Panc1 (cell line): ENCODE results near the gene PPT1.

Source experiments
- REST ChIP-seq, 2 experiments: IDR thresholded peaks; 2 replicates each; pipeline ENCODE4 v1.6.1; 2011 to 2012; ENCODE audit warnings: low read depth in 2 of 2, control low read depth in 1 of 2, low read length in 1 of 2, mild to moderate bottlenecking in 1 of 2, moderate library complexity in 1 of 2; ENCODE audit not compliant: insufficient read depth in 1 of 2
- SIN3A ChIP-seq: IDR thresholded peaks from 2 replicates; pipeline ENCODE4 v1.6.1; 2012; ENCODE audit warnings: low read depth, mild to moderate bottlenecking, low read length, moderate library complexity, borderline replicate concordance; ENCODE audit not compliant: insufficient read depth
- TF ChIP-seq, protein P1 (sequence below): fragments of 450-650 bp; IDR thresholded peaks from 2 replicates; pipeline ENCODE4 v1.5.1; 2017; ENCODE audit warnings: mild to moderate bottlenecking

GRCh38 chr1:40096646-40096976 lies 441 bp downstream of the PPT1 start:
- TF ChIP-seq, protein P1, sequence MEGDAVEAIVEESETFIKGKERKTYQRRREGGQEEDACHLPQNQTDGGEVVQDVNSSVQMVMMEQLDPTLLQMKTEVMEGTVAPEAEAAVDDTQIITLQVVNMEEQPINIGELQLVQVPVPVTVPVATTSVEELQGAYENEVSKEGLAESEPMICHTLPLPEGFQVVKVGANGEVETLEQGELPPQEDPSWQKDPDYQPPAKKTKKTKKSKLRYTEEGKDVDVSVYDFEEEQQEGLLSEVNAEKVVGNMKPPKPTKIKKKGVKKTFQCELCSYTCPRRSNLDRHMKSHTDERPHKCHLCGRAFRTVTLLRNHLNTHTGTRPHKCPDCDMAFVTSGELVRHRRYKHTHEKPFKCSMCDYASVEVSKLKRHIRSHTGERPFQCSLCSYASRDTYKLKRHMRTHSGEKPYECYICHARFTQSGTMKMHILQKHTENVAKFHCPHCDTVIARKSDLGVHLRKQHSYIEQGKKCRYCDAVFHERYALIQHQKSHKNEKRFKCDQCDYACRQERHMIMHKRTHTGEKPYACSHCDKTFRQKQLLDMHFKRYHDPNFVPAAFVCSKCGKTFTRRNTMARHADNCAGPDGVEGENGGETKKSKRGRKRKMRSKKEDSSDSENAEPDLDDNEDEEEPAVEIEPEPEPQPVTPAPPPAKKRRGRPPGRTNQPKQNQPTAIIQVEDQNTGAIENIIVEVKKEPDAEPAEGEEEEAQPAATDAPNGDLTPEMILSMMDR, result no peak
- TF ChIP-seq SIN3A, result no peak
- TF ChIP-seq REST (IDR thresholded peaks at IDR 0.05; ENCODE audit: insufficient read depth in 1 of 2, low read depth in 2 of 2, low read length in 1 of 2), result no peak
